GM21619 (cell line): ENCODE measurements around the gene MINDY4.
A peak's percentile ranks its signal among the peaks of the same experiment; 100 is the strongest.

Experiments
- ATAC-seq: cut with Tn5 transposase; IDR thresholded peaks from one replicate; pipeline ENCODE4 v1.9.1; 2021; ENCODE audit not compliant: unreplicated experiment

The MINDY4 gene

GRCh38 chr7:30771880-30772425, 736 bp downstream of the MINDY4 start:
- ATAC-seq = no peak

DNA sequence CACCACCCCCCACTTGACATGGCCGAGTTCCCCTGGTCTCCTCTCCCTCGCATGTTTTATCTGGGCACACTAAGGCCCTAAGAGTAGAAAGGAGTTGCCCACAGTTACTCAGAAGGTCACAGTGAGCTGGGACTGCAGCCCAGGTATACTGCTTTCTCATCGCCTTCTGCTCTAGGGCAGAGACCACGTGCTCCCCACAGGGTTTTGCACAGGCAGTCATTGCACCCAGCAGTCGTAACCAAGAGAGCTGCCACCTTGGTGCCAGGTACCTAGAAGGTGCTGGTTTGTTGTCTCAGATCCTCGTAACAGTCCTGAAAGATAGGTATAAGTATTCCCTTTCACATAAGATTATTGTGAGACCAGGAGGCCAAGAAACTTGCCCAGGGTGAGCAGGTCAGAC, 1.8 kb downstream of the MINDY4 start:
- ATAC-seq = no peak

GRCh38 chr7:30775992-30776391, 4.8 kb downstream of the MINDY4 start:
- ATAC-seq = no peak

GRCh38 chr7:30776971-30777370, 5.8 kb downstream of the MINDY4 start:
- no peak for ATAC-seq

GRCh38 chr7:30778255-30779025, 7.2 kb downstream of the MINDY4 start:
- ATAC-seq = no peak

- ATAC-seq = no peak
Observed at GRCh38 chr7:30779574-30779973, 8.4 kb downstream of the MINDY4 start.

GRCh38 chr7:30780941-30781340, 9.7 kb downstream of the MINDY4 start:
- ATAC-seq = no peak

- no peak for ATAC-seq
Observed at GRCh38 chr7:30782690-30783089, 11.5 kb downstream of the MINDY4 start.

DNA sequence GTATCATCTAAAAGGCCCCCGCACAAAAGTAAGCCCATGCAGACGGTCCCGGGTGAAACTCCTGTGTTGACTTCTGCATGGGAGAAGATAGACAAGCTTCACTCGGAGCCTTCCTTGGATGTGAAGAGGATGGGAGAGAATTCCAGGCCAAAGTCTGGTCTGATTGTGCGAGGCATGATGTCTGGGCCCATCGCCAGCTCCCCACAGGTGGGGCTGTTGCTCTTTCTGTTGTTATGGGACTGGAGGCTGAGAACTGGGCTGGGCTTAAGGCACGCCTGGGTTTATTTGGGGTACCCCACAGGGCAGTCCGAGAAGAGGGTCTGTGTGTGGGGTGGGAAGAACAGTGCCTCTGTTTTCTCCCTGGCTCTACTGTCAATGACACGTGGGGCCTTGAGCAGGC, 14.6 kb downstream of the MINDY4 start:
- ATAC-seq = no peak

DNA sequence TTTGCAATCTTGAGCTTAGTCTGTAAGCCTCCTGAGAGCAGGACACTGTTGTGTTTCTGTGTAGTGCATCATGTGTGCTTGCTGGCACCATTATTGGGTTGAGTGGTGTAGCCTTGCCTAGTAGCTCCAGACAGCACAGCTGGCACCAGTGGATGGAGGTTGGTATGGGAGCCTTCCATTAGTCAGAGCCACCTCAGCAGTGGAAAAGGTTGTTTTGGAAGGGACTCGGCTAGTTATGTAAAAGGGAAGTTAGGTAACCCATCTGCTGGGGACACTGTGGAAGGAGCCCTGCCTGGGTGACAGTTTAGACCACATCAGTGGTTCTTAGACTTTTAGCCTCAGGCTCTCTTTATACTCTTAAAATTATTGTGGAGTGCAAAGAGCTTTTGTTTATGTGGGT, 16.3 kb downstream of the MINDY4 start:
- ATAC-seq = no peak

DNA sequence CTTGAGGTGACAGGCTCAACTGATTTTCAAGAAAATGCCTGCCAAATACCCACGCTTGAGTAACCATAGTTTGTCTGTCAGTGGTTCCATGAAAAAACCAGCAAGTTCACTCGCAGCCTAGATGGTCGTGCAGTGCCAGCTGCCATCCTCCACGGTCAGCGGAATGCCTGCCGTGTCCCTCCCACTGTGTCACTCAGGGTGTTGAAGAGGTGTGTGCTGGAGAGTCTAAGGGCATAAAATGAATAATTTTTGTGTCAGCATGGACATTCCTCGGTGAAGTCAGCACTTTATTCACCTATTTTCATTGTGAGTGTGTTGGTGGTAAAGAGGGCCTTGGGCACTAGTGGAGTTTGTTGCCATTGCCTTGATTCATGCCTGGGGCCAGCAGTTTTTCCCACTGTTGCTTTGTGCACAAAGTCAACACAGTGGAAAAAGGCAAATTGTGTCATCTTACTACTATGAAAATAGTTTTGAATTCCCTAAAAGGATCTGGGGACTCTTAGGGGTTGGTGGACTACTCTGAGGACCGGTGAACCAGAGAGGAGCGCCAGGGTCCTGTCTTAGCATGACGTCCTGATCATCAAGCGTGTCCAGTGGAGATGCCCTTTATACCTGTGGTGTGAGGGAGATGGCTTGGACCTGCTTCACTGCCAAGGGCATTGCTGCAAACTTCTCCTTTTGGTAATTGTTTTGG, 17.6 kb downstream of the MINDY4 start:
- ATAC-seq = no peak

- no peak for ATAC-seq
Observed at GRCh38 chr7:30789334-30789711, 18.1 kb downstream of the MINDY4 start.

- ATAC-seq = no peak
Observed at GRCh38 chr7:30790356-30790755, 19.1 kb downstream of the MINDY4 start.

DNA sequence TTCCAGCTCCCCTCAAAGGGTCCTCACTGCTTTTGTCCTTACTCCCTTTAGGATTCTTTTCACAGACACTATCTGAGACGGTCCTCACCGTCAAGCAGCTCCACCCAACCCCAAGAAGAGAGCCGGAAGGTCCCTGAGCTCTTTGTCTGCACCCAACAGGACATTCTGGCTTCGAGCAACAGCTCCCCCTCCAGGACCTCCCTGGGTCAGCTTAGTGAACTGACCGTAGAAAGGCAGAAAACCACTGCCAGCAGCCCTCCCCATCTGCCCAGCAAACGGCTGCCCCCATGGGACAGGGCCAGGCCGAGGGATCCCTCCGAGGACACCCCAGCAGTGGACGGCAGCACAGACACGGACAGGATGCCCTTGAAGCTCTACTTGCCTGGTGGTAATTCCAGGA, 19.9 kb downstream of the MINDY4 start:
- no peak for ATAC-seq

DNA sequence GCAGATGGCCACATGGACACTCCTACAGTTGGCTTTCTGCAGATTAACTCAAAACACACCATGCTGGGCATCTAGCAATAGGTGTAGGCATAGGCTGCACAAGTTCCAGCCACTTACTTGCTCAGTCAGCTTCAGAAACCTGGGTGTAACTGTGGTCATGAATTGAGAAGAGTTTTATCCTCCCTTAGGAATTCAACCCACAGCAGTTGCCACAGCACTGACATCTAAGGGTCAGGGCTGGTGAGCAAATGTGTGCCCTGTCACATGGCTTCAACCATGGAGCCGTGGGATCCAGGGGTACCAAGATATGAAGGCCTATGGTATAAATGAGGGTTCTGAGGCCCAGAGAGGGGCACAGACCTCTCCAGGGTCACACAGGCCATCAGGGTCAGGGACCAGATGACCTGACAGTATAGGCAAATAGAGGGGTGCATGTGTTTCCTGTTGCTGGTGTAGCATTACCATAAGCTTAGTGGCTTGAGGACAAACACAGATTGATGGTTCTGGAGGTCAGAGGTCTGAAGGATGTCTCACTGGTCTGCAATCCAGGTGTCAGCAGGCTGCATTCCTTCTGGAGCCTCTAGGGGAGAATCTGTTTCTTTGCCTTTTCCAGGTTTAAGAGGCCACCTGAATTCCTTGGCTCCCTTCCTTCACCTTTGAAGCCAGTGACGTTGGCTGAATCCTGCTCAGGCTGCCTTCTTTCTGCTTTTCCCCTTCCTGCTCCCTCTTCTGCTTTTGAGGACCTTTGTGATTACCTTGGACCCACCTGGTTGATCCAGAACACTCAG, 24.1 kb downstream of the MINDY4 start:
- no peak for ATAC-seq

GRCh38 chr7:30796105-30796869, 25.1 kb downstream of the MINDY4 start:
- no peak for ATAC-seq

DNA sequence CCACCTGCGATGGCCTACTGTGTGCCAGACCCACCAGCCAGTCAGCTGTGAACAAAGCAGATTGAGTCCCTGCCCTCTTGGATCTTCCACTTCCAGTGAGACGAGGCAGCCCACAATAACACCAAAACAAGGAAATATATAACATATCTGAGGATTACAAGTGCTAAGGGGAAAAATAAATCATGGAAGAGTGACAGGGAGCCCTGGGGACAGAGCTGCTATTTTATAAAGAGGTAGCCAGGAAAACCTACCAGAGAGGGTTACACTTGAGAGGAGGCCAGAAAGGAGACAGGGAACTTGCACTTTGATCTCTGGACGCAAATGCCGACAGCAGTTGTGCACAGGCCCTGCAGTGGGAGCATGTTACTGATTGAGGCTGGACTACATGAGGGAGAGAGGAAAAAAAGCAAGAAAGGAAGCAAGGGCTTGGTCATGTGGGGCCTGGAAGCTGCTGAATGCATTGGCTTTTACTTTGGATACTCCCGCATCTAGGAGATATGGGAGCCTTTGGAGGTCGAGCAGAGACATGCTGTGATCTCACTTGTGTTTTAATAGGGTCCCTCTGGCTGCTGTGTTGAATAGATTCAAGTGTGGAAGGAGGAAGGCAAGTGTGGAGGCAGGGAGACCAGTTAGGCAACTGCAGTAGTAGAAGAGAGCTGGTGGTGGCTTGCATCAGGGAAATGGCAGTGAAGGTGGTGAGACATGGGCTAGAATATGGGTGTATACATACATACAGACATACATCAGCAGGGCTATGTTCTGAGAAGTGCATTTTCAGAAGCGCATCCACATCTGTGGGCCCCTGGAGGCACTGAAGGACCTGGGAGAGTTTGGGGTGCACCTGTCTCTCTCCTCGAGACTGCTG, 26.2 kb downstream of the MINDY4 start:
- ATAC-seq = no peak

- peak; percentile 72 for ATAC-seq
Observed at GRCh38 chr7:30799206-30799975, 28.2 kb downstream of the MINDY4 start.

DNA sequence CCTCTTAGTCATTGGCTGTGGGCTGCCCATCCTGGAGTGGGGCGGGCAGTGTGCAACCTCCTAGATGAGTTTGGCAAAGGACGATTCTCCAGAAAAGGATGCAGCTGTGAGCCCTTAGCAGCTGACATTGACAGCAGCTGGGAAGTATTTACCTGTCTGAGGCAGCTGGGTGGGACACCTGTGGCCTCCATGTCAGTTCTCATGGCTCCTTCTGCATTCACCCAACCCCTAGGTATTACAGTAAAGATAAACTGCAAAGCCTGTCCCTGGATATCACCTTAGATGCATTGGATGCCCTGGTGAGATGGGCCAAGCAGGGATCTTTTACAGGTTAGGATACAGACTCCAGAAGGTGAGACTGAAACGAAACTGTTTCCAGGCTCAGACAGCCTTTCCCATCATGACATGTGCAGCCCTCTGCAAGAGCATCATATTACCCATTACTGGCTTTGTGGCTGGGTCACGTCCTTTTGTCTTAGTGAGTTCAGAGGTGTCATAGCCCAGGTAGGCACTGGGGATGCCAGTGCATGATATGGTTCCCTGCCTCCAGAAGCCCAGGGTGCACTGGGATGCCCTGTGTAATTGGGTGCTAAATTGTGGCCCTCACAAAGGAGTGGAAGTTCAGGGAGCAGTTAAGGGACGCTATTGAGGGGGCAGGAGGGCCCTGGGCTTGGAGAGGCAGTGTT, 28.9 kb downstream of the MINDY4 start:
- peak; percentile 0 for ATAC-seq
